Esophagus squamous epithelium (tissue), 5 donors: ENCODE results near the gene CCDC200. TPM values are rescaled to one million over a fixed set of nuclear protein-coding genes. Genes with fewer than 3 reads are reported as not detected.
A peak's percentile ranks its signal among the peaks of the same experiment; 100 is the strongest.
"Not testable (repeated sequence)": the region's sequence is repeated elsewhere in the genome, so short reads cannot be mapped to it uniquely, and the experiment has no call there.

Source experiments
- DNase-seq: peaks from one replicate; lab custom pipeline; 2025; lab: John Stamatoyannopoulos, UW
- H3K27ac ChIP-seq, 4 donors: fragments of 200-600 bp; sonication (generic); one replicate each; pipeline ENCODE4 v1.5.1; 2016 to 2019; ENCODE audit warnings: mild to moderate bottlenecking in 1 of 4
- H3K27me3 ChIP-seq, 4 donors: fragments of 200-600 bp; sonication (generic); 1 replicate in 3 of 4; 2 replicates in 1 of 4; pipeline versions ENCODE4 v1.5.1 to v1.6.0; 2017 to 2021; ENCODE audit warnings: antibody characterized with exemption in 1 of 4
- H3K36me3 ChIP-seq, 3 donors: fragments of 200-600 bp; sonication (generic); one replicate each; pipeline ENCODE4 v1.5.1; 2016 to 2019
- H3K4me1 ChIP-seq, 3 donors: fragments of 200-600 bp; sonication (generic); one replicate each; pipeline ENCODE4 v1.5.1; 2017 to 2019
- H3K4me3 ChIP-seq, 4 donors: fragments of 200-600 bp; sonication (generic); 1 replicate in 3 of 4; 2 replicates in 1 of 4; pipeline ENCODE4 v1.5.1; 2016 to 2019; ENCODE audit warnings: mild to moderate bottlenecking in 2 of 4, moderate library complexity in 1 of 4
- H3K9me3 ChIP-seq, 3 donors: fragments of 200-600 bp; sonication (generic); one replicate each; pipeline ENCODE4 v1.5.1; 2016 to 2019
- WGBS, 2 donors: methylation state at CpG; one replicate each; pipeline ENCODE4 v1.1.5; 2018; 5-methylcytosine and 5-hydroxymethylcytosine counted together
- intact Hi-C: fragments of 100-400 bp; cut with DNase I; formaldehyde crosslinking; loops from one replicate; pipeline ENCODE4 v1.15.0; 2022
- total RNA-seq, 4 donors: library from RNA; depleted of rRNA; stranded (reverse); fragments of >200 nt; gene quantifications; one replicate each; pipeline ENCODE4 v1.1.0, GENCODE V29; 2016
- donor health status: DM: yes; HTN: yes; CAD: no.

CCDC200 gene
- not detected for total RNA-seq

GRCh38 chr17:43228020-43228782 lies at the start of gene CCDC200:
CCDC200 (minus strand) TSS chr17:43228623; CDS start chr17:43228554, 69 bp downstream.
- H3K27ac ChIP-seq, DNase-seq, H3K4me3 ChIP-seq, intact Hi-C loops, H3K9me3 ChIP-seq, H3K4me1 ChIP-seq, H3K27me3 ChIP-seq: not testable (repeated sequence)
- H3K36me3 ChIP-seq = peaks cover 0 to 15% (median 0%) of the 10 kb centered on the region in 3 donors
- WGBS, 2 donors = no CpG with 5 or more reads among the region's 7 CpGs

- DNase-seq, H3K4me1 ChIP-seq, H3K27ac ChIP-seq, H3K27me3 ChIP-seq, H3K36me3 ChIP-seq, intact Hi-C loops, H3K9me3 ChIP-seq, H3K4me3 ChIP-seq: not testable (repeated sequence)
- WGBS, 2 donors = no CpG with 5 or more reads among the region's 30 CpGs
These were observed 44.5 kb upstream of the CCDC200 start for GRCh38 chr17:43272914-43273313.

- intact Hi-C loops, H3K27me3 ChIP-seq, H3K36me3 ChIP-seq, DNase-seq, H3K9me3 ChIP-seq, H3K27ac ChIP-seq, H3K4me3 ChIP-seq, H3K4me1 ChIP-seq: not testable (repeated sequence)
- WGBS, 2 donors = no CpG with 5 or more reads among the region's 12 CpGs
These were observed 44.1 kb upstream of the CCDC200 start for GRCh38 chr17:43272483-43272882.

GRCh38 chr17:43270552-43271504 lies 42.4 kb upstream of the CCDC200 start:
- WGBS, 2 donors = no CpG with 5 or more reads among the region's 43 CpGs
- H3K27me3 ChIP-seq, DNase-seq, H3K9me3 ChIP-seq, intact Hi-C loops, H3K4me1 ChIP-seq, H3K36me3 ChIP-seq, H3K27ac ChIP-seq, H3K4me3 ChIP-seq: not testable (repeated sequence)

GRCh38 chr17:43246456-43246855 lies 18.0 kb upstream of the CCDC200 start:
- peak overlapping the region in 3 of 4 donors; percentile 54 to 80 (median 63) for H3K27ac ChIP-seq
- H3K27me3 ChIP-seq, intact Hi-C loops, H3K36me3 ChIP-seq, H3K4me1 ChIP-seq, DNase-seq, H3K9me3 ChIP-seq: not testable (repeated sequence)
- peak overlapping the region in 3 of 4 donors; percentile 25 to 56 (median 31) for H3K4me3 ChIP-seq
- 6 to 12% methylated on average over 17 to 18 of the region's 23 CpGs for WGBS, 2 donors

DNA sequence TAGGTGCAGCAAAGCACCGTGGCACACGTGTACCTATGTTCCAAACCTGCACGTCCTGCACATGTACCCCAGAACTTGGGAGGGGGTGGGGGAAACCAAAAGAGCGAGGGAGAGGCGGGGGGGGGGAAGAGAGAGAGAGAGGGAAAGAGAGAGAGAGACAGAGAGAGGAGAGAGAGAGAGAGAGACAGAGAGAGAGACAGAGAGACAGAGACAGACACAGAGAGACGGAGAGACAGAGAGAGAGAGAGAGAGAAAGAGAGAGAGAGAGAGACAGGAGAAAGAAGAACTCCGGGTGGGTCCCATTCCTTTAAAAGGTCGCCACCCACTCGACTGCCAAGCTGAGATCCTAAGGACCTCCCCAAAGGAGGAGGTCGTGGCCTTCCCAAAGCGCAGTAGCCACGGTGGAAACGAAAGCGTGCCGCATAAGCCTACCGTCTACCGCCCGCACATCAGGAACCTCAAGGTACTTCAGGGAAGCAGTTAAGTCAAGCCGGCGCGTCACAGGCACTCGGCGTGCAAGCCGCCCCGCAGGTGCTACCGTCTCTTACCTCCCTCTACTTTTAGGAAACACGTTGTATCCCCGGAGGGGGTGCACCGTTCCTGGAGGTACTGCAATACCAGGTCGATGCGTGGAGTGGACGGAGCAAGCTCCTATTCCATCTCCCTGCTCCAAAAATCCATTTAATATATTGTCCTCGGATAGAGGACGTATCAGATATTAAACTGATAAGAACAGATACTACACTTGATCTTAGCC lies 12.4 kb upstream of the CCDC200 start:
- H3K9me3 ChIP-seq, H3K4me3 ChIP-seq, H3K4me1 ChIP-seq, H3K27ac ChIP-seq, intact Hi-C loops, DNase-seq, H3K36me3 ChIP-seq, H3K27me3 ChIP-seq: not testable (repeated sequence)
- WGBS, 2 donors = no CpG with 5 or more reads among the region's 34 CpGs

- H3K4me3 ChIP-seq, DNase-seq, H3K27ac ChIP-seq, H3K4me1 ChIP-seq, H3K9me3 ChIP-seq, intact Hi-C loops, H3K36me3 ChIP-seq, H3K27me3 ChIP-seq: not testable (repeated sequence)
- no CpG with 5 or more reads among the region's 26 CpGs for WGBS, 2 donors
These were observed 11.2 kb upstream of the CCDC200 start for GRCh38 chr17:43239597-43239996.

GRCh38 chr17:43233877-43234276 lies 5.5 kb upstream of the CCDC200 start, which contains the start of gene RNU2-1:
RNU2-1 (minus strand) TSS chr17:43233977.
- H3K9me3 ChIP-seq, H3K27me3 ChIP-seq, DNase-seq, H3K36me3 ChIP-seq, H3K4me1 ChIP-seq, H3K4me3 ChIP-seq, H3K27ac ChIP-seq, intact Hi-C loops: not testable (repeated sequence)
- WGBS, 2 donors = no CpG with 5 or more reads among the region's 31 CpGs

DNA sequence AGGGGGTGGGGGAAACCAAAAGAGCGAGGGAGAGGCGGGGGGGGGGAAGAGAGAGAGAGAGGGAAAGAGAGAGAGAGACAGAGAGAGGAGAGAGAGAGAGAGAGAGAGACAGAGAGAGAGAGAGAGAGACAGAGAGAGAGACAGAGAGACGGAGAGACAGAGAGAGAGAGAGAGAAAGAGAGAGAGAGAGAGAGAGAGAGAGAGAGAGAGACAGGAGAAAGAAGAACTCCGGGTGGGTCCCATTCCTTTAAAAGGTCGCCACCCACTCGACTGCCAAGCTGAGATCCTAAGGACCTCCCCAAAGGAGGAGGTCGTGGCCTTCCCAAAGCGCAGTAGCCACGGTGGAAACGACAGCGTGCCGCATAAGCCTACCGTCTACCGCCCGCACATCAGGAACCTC lies 4.8 kb upstream of the CCDC200 start:
- intact Hi-C loops = not testable (repeated sequence)

DNA sequence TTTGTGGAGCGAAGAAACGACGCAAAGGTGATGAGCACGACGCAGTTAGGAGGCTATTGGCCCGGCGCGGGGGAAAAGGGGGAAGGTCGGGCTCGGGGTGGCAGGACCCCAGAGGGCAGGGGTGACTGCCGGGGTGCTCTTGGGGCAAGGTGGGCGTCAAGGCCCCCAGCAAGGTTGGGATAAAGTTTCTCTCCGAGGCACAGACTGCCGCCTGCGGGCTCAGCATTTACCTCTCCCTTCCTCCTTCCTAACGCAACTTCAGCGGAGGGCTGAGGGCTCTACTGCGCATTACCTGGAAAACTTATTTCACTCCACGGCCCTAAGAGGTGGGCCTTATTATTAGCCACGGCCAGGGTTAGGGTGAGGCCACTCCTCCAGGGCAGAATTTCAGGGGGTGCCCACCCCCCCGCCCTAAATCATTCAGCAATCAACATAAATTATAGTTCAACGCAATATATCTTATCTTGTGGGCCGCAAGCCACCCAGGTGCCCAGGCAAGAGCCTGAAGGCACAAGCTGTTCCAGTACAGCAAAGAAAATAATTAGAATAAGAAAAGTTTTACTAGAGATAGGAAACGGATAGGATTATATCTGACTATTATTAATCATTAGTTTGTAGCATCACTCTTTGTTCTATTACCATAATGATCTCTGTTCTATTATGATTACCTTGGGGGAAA lies 3.7 kb upstream of the CCDC200 start:
- H3K9me3 ChIP-seq, DNase-seq, intact Hi-C loops, H3K36me3 ChIP-seq, H3K27me3 ChIP-seq, H3K4me1 ChIP-seq: not testable (repeated sequence)
- Histone ChIP-seq H3K4me3 (peak overlapping the region in 3 of 4 donors; percentile 1 to 22 (median 1)), H3K27ac (peak overlapping the region in 3 of 4 donors; percentile 34 to 58 (median 51))
- 55 to 66% methylated on average over 5 to 20 of the region's 24 CpGs for WGBS, 2 donors

More for the DNA sequence above, 4.8 kb upstream of the CCDC200 start:
- not testable (repeated sequence) for H3K4me3 ChIP-seq, DNase-seq, H3K27ac ChIP-seq, H3K36me3 ChIP-seq, H3K4me1 ChIP-seq, H3K27me3 ChIP-seq, H3K9me3 ChIP-seq
- no CpG with 5 or more reads among the region's 15 CpGs for WGBS, 2 donors

GRCh38 chr17:43231205-43232020 lies 3.0 kb upstream of the CCDC200 start:
- H3K27me3 ChIP-seq, H3K9me3 ChIP-seq, H3K4me1 ChIP-seq, DNase-seq, intact Hi-C loops, H3K36me3 ChIP-seq: not testable (repeated sequence)
- 62 to 73% methylated on average over 6 to 7 of the region's 40 CpGs for WGBS, 2 donors
- peak overlapping the region in 3 of 4 donors; percentile 34 to 58 (median 51) for H3K27ac ChIP-seq
- peak overlapping the region in 3 of 4 donors; percentile 1 to 22 (median 1) for H3K4me3 ChIP-seq
